Testis (tissue), 2 donors: ENCODE results near the gene ADSS1.

Experiments
- POLR2A ChIP-seq: fragments of 450-650 bp; IDR thresholded peaks from one replicate; pipeline ENCODE4 v1.6.1; 2017; ENCODE audit warnings: antibody characterized with exemption, mild to moderate bottlenecking, moderate library complexity
- TF ChIP-seq, protein P1 (sequence below), 3 experiments: fragments of 450-650 bp in 2 of 3; fragments of 200-600 bp in 1 of 3; sonication (generic) in 1 of 3; IDR thresholded peaks; one replicate each; pipeline ENCODE4 v1.5.1; 2016 to 2019; ENCODE audit warnings: antibody characterized with exemption in 3 of 3, mild to moderate bottlenecking in 2 of 3, moderate library complexity in 1 of 3

GRCh38 chr14:104750056-104750752, 26.2 kb downstream of the ADSS1 start:
- TF ChIP-seq, protein P1, sequence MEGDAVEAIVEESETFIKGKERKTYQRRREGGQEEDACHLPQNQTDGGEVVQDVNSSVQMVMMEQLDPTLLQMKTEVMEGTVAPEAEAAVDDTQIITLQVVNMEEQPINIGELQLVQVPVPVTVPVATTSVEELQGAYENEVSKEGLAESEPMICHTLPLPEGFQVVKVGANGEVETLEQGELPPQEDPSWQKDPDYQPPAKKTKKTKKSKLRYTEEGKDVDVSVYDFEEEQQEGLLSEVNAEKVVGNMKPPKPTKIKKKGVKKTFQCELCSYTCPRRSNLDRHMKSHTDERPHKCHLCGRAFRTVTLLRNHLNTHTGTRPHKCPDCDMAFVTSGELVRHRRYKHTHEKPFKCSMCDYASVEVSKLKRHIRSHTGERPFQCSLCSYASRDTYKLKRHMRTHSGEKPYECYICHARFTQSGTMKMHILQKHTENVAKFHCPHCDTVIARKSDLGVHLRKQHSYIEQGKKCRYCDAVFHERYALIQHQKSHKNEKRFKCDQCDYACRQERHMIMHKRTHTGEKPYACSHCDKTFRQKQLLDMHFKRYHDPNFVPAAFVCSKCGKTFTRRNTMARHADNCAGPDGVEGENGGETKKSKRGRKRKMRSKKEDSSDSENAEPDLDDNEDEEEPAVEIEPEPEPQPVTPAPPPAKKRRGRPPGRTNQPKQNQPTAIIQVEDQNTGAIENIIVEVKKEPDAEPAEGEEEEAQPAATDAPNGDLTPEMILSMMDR (IDR thresholded peaks at IDR 0.05): no peak
- TF ChIP-seq POLR2A: no peak
